D721Med (cell line): ENCODE data around the gene TGIF1.
A peak's percentile ranks its signal among the peaks of the same experiment; 100 is the strongest.

Experiments used
- DNase-seq: peaks from one replicate; pipeline ENCODE4 v3.0.0; 2011; ENCODE audit warnings: low spot score; ENCODE audit not compliant: insufficient read length
- FAIRE-seq: peaks from 2 replicates; lab custom pipeline; 2011; peaks lifted over from hg19 to GRCh38; lab: Jason Lieb, UNC
- CTCF ChIP-seq: IDR thresholded peaks from 2 replicates; pipeline ENCODE4 v1.5.1; 2012; ENCODE audit warnings: mild to moderate bottlenecking, control low read depth; ENCODE audit not compliant: insufficient read depth; ENCODE audit errors: missing control alignments

The TGIF1 gene

GRCh38 chr18:3451989-3452749 is 2.2 kb downstream of the TGIF1 start:
- DNase-seq (no peak), FAIRE-seq (no peak)
- TF ChIP-seq CTCF: no peak

GRCh38 chr18:3452750-3453539 is 3.0 kb downstream of the TGIF1 start:
- FAIRE-seq: no peak
- no peak for TF ChIP-seq CTCF
- DNase-seq: no peak

GRCh38 chr18:3453540-3454364 is 3.8 kb downstream of the TGIF1 start:
- TF ChIP-seq CTCF: no peak
- FAIRE-seq: no peak
- DNase-seq: no peak

GRCh38 chr18:3454365-3455089 is 4.6 kb downstream of the TGIF1 start:
- FAIRE-seq (peak; percentile 63), DNase-seq (no peak)
- TF ChIP-seq CTCF: peak; percentile 75

- no peak for TF ChIP-seq CTCF
- DNase-seq: no peak
- FAIRE-seq: no peak
Measured at GRCh38 chr18:3455090-3455635, 5.2 kb downstream of the TGIF1 start.

- FAIRE-seq: no peak
- no peak for DNase-seq
Measured at GRCh38 chr18:3455907-3456685, 6.1 kb downstream of the TGIF1 start.

More at GRCh38 chr18:3455907-3456685, 6.1 kb downstream of the TGIF1 start:
- TF ChIP-seq CTCF: no peak
